Measurements from ENCODE around the gene MOAP1.
"Not testable (repeated sequence)": the region's sequence is repeated elsewhere in the genome, so short reads cannot be mapped to it uniquely, and the experiment has no call there.

MOAP1 gene

DNA sequence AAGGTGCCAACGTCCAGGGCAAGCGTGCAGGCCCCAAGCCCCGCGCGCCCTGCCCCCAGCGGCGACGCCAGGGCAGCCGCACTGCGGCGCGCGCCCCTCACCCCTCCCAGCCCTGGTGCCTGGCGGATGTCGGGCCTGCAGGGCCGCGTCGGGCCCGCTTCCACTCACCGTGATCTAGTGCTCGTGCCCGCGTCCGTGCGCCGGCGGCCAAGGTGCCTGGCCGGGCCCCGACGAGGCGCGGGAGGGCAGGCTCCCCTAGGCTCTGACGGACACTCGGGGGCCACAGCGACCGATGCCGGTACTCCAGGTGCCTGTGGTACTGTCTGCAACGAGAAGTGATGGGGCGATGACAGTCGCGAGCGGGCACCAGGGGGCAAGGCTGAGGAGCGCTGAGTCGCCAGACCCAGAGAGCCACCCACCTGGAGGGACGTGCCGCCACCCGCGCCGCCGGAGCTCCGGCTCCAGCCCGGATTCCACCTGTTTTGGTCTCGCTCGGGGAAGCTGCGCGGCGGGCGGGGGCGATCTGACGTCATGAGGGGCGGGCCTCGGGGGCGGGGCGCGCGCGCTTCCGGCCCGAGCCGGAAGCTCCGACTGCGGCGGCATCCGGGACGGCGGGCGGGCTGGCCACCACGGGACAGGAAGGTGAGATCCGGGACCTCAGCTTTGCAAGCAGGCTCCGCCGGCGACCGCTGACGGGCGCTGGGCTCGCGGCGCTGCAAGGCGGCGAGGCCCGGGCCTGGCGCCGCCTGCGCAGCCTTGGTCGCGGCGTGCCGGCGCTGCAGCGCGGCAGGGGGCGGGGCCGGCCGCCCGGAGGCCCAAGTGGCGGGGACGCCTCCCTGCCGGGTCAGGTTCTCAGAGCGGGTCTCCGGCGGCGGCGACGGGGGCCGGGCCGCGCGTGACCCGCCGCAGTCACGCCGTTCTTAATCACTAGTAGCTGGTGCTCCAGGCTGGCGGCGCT lies at the start of gene MOAP1, which contains the start of gene LYSET:
MOAP1 (minus strand) TSS at position 507 of the 958 bp plus-strand sequence. CDS start 655 bp downstream, outside the sequence.
LYSET (plus strand) TSS at position 927 of the 958 bp plus-strand sequence. CDS start 89 bp downstream, outside the sequence.
- TF ChIP-seq, protein P1, sequence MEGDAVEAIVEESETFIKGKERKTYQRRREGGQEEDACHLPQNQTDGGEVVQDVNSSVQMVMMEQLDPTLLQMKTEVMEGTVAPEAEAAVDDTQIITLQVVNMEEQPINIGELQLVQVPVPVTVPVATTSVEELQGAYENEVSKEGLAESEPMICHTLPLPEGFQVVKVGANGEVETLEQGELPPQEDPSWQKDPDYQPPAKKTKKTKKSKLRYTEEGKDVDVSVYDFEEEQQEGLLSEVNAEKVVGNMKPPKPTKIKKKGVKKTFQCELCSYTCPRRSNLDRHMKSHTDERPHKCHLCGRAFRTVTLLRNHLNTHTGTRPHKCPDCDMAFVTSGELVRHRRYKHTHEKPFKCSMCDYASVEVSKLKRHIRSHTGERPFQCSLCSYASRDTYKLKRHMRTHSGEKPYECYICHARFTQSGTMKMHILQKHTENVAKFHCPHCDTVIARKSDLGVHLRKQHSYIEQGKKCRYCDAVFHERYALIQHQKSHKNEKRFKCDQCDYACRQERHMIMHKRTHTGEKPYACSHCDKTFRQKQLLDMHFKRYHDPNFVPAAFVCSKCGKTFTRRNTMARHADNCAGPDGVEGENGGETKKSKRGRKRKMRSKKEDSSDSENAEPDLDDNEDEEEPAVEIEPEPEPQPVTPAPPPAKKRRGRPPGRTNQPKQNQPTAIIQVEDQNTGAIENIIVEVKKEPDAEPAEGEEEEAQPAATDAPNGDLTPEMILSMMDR (IDR thresholded peaks at IDR 0.05; ENCODE audit: extremely low read depth, insufficient read depth, missing control alignments): peak; percentile 26

GRCh38 chr14:93233078-93233477 lies 48.4 kb upstream of the MOAP1 start:
- DNase-seq (ENCODE audit: low spot score): not testable (repeated sequence)
- in situ Hi-C loops (cut with MboI; ENCODE audit: low pct_unique_long_range_greater_than_20kb, low sequenced_read_pairs, unreplicated experiment): loop anchor here (25.0 kb wide), 1 partner anchor 304 kb away; no protein-coding TSS in a partner anchor

More for the DNA sequence above, at the start of gene MOAP1, which contains the start of gene LYSET:
- in situ Hi-C loops (cut with MboI; ENCODE audit: low pct_unique_long_range_greater_than_20kb, low sequenced_read_pairs, unreplicated experiment): no loop called here
- DNase-seq (ENCODE audit: low spot score): peak; percentile 96

GRCh38 chr14:93232159-93232558 lies 47.5 kb upstream of the MOAP1 start:
- TF ChIP-seq, protein P1 (IDR thresholded peaks at IDR 0.05; ENCODE audit: extremely low read depth, insufficient read depth, missing control alignments): no peak
- in situ Hi-C loops (cut with MboI; ENCODE audit: low pct_unique_long_range_greater_than_20kb, low sequenced_read_pairs, unreplicated experiment): loop anchor here (25.0 kb wide), 1 partner anchor 305 kb away; no protein-coding TSS in a partner anchor
- DNase-seq (ENCODE audit: low spot score): no peak

DNA sequence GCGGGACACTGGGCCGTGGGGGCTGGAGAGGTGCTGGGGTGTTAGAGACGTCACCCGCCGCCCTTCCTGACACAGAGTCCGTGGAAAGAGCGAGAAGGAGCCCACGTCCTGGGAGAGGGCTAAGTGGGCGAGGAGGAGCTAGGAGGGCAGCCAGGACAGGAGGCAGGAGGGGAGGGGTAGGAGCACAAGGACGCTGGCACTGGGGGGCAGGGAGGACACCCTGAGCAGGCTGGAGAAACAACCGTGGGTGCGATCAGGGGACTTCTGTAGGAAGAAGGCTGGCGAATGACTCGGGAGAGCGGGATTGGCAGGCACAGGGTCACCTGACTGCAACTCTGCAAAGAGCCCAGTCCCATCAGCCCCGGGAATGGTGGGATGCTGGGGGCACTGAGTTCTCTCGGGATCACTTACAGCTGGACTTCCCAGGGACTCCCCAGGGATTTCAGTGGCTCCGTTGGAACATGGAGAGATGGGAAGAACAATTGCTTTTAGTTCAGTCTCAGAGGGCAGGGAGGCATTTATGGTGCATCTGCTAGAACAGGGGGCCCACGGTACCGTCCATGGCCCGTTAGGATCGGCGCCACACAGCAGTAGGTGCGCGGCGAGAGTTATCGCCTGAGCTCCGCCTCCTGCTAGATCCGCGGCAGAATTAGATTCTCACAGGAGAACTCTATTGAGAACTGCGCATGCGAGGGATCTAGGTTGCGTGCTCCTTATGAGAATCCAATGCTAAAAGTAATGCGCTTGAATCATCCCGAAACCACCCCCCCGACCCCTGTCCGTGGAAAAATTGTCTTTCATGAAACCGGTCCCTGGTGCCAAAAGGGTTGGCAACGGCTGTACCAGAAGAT lies 46.7 kb upstream of the MOAP1 start:
- in situ Hi-C loops (cut with MboI; ENCODE audit: low pct_unique_long_range_greater_than_20kb, low sequenced_read_pairs, unreplicated experiment): loop anchor here (25.0 kb wide), 1 partner anchor 306 kb away; no protein-coding TSS in a partner anchor
- DNase-seq (ENCODE audit: low spot score): peak; percentile 40
- TF ChIP-seq, protein P1 (IDR thresholded peaks at IDR 0.05; ENCODE audit: extremely low read depth, insufficient read depth, missing control alignments): no peak

- DNase-seq (ENCODE audit: low spot score): no peak
- in situ Hi-C loops (cut with MboI; ENCODE audit: low pct_unique_long_range_greater_than_20kb, low sequenced_read_pairs, unreplicated experiment): loop anchor here (25.0 kb wide), 1 partner anchor 307 kb away; no protein-coding TSS in a partner anchor
- TF ChIP-seq, protein P1 (IDR thresholded peaks at IDR 0.05; ENCODE audit: extremely low read depth, insufficient read depth, missing control alignments): no peak
Measured at GRCh38 chr14:93230539-93230938, 45.8 kb upstream of the MOAP1 start.

DNA sequence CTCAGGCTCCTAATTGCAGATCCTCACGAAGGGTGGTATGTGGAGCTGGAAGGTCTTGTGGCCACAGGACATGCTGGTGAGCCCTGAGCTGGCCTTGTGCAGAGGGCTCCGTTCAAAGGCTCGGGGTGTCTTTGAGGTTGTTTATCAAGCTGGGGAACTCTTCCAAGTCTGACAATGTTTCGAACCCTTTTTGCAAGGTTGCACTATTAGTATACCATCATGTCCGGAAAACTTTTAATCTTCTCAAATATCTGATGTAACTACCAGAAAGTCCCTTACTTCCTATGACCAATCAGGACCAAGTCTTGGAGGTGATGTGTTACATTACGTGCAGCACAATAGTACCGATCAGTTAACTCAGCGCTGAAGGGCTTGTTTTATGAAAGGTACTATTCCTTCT lies 43.9 kb upstream of the MOAP1 start:
- TF ChIP-seq, protein P1 (IDR thresholded peaks at IDR 0.05; ENCODE audit: extremely low read depth, insufficient read depth, missing control alignments): no peak
- in situ Hi-C loops (cut with MboI; ENCODE audit: low pct_unique_long_range_greater_than_20kb, low sequenced_read_pairs, unreplicated experiment): loop anchor here (10.0 to 25.0 kb wide), 2 partner anchors 309 to 386 kb away; no protein-coding TSS in a partner anchor
- no peak for DNase-seq (ENCODE audit: low spot score)
